ENCODE data around the gene NUF2. TPM values are rescaled to one million over a fixed set of nuclear protein-coding genes. Genes with fewer than 3 reads are reported as not detected.

Gene NUF2
- total and polyA plus RNA-seq, 4 donors = 0.80 to 31.6 (median 1.0) TPM; not detected in 1

DNA sequence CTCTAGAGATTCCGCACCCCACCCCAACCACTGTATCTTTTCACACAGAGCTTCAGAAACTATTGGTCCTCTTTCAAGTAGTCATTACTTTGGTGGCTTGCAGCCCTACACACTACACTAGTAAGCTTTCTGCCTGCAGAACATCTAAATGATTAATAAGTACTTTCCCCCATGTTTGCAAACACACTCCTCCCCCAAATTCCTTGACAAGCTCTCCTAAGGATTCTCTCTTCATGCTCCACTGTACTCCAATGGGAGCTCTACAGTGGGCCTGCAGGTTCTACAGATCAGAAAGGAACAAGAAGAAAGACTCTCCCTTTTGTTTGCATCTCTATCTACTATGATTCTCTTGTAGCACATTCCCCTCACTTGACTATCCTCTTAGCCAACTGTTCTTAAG lies 16.3 kb upstream of the NUF2 start:
- Histone ChIP-seq H3K9me3 (ENCODE audit: control insufficient read depth in 4 of 4, low read length in 3 of 4) (no peaks in the 10 kb centered on the region), H3K36me3 (ENCODE audit: control insufficient read depth in 4 of 4, insufficient read depth in 3 of 4, low read depth in 1 of 4, low read length in 3 of 4) (no peaks in the 10 kb centered on the region), H3K27me3 (ENCODE audit: control insufficient read depth in 4 of 4, insufficient read depth in 4 of 4, low read length in 3 of 4) (no peaks in the 10 kb centered on the region), H3K4me1 (ENCODE audit: control insufficient read depth in 4 of 4, insufficient read depth in 4 of 4, low read length in 3 of 4) (no peaks in the 10 kb centered on the region), H3K4me3 (ENCODE audit: low read depth in 1 of 3, low read length in 3 of 3) (no peak overlapping the region), H3K9ac (ENCODE audit: low read depth in 1 of 2, low read length in 2 of 2) (no peak overlapping the region), H3K27ac (ENCODE audit: low read depth in 1 of 2, low read length in 2 of 2) (no peak overlapping the region)
- 100% methylated on average over 1 of the region's 1 CpG for WGBS
- no peak for DNase-seq (ENCODE audit: low spot score)
- TF ChIP-seq JUND (IDR thresholded peaks at IDR 0.05) = no peak
- no peak for TF ChIP-seq FOXA1 (IDR thresholded peaks at IDR 0.05)
- TF ChIP-seq TAF1 (conservative IDR thresholded peaks at IDR 0.05) = no peak
- no peak for TF ChIP-seq NR2F2 (IDR thresholded peaks at IDR 0.05)
- TF ChIP-seq, protein P1, sequence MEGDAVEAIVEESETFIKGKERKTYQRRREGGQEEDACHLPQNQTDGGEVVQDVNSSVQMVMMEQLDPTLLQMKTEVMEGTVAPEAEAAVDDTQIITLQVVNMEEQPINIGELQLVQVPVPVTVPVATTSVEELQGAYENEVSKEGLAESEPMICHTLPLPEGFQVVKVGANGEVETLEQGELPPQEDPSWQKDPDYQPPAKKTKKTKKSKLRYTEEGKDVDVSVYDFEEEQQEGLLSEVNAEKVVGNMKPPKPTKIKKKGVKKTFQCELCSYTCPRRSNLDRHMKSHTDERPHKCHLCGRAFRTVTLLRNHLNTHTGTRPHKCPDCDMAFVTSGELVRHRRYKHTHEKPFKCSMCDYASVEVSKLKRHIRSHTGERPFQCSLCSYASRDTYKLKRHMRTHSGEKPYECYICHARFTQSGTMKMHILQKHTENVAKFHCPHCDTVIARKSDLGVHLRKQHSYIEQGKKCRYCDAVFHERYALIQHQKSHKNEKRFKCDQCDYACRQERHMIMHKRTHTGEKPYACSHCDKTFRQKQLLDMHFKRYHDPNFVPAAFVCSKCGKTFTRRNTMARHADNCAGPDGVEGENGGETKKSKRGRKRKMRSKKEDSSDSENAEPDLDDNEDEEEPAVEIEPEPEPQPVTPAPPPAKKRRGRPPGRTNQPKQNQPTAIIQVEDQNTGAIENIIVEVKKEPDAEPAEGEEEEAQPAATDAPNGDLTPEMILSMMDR (IDR thresholded peaks at IDR 0.05; ENCODE audit: low read depth, low read length, missing input control) = no peak

DNA sequence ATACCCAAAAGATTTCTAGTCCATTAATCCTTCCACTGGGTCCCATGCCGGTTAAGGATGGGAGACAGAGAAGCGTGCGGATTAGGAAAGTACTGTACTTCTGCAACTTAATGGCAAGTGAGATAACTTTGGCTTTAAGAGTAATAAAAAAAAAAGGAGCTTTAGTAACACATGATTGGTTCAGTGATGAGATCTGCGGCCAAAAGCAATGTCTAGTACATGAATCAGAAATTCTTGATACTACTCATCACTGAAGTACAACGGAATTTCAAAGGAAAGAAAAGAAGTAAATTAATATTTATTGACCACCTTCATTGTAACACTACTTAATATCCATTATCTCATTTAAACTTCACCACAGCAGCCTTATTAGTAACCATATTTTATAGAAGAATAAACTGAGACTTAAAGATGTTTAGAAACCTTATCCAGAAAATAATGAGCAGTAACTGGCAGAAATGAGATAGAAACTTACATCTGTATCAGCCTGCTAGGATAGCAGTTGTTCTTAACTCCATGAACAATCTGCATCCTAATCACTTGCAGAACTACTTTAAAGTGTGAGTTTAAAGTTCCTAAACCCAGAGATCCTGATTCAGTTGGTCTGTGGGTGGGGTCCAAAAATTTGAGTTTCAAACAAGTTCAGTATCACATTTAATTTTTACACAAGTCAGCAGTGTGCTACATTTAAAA lies 14.1 kb upstream of the NUF2 start:
- H3K9me3 ChIP-seq (ENCODE audit: control insufficient read depth in 4 of 4, low read length in 3 of 4) = no peaks in the 10 kb centered on the region
- H3K36me3 ChIP-seq (ENCODE audit: control insufficient read depth in 4 of 4, insufficient read depth in 3 of 4, low read depth in 1 of 4, low read length in 3 of 4) = no peaks in the 10 kb centered on the region
- H3K27ac ChIP-seq (ENCODE audit: low read depth in 1 of 2, low read length in 2 of 2) = no peak overlapping the region
- H3K4me3 ChIP-seq (ENCODE audit: low read depth in 1 of 3, low read length in 3 of 3) = no peak overlapping the region
- H3K9ac ChIP-seq (ENCODE audit: low read depth in 1 of 2, low read length in 2 of 2) = no peak overlapping the region
- no peaks in the 10 kb centered on the region for H3K27me3 ChIP-seq (ENCODE audit: control insufficient read depth in 4 of 4, insufficient read depth in 4 of 4, low read length in 3 of 4)
- H3K4me1 ChIP-seq (ENCODE audit: control insufficient read depth in 4 of 4, insufficient read depth in 4 of 4, low read length in 3 of 4) = no peaks in the 10 kb centered on the region
- no peak for DNase-seq (ENCODE audit: low spot score)
- TF ChIP-seq, protein P2, sequence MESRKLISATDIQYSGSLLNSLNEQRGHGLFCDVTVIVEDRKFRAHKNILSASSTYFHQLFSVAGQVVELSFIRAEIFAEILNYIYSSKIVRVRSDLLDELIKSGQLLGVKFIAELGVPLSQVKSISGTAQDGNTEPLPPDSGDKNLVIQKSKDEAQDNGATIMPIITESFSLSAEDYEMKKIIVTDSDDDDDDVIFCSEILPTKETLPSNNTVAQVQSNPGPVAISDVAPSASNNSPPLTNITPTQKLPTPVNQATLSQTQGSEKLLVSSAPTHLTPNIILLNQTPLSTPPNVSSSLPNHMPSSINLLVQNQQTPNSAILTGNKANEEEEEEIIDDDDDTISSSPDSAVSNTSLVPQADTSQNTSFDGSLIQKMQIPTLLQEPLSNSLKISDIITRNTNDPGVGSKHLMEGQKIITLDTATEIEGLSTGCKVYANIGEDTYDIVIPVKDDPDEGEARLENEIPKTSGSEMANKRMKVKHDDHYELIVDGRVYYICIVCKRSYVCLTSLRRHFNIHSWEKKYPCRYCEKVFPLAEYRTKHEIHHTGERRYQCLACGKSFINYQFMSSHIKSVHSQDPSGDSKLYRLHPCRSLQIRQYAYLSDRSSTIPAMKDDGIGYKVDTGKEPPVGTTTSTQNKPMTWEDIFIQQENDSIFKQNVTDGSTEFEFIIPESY (IDR thresholded peaks at IDR 0.05) = no peak
- no peak for TF ChIP-seq YY1 (IDR thresholded peaks at IDR 0.05)
- TF ChIP-seq HNF4G (IDR thresholded peaks at IDR 0.05) = no peak
- TF ChIP-seq RAD21 (IDR thresholded peaks at IDR 0.05) = no peak
- no peak for TF ChIP-seq HNF4A (conservative IDR thresholded peaks at IDR 0.05)
- TF ChIP-seq JUND (IDR thresholded peaks at IDR 0.05) = no peak
- TF ChIP-seq, protein P1 (IDR thresholded peaks at IDR 0.05; ENCODE audit: low read depth, low read length, missing input control) = no peak
- TF ChIP-seq, protein P3, sequence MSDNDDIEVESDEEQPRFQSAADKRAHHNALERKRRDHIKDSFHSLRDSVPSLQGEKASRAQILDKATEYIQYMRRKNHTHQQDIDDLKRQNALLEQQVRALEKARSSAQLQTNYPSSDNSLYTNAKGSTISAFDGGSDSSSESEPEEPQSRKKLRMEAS (IDR thresholded peaks at IDR 0.05) = no peak
- TF ChIP-seq TAF1 (conservative IDR thresholded peaks at IDR 0.05) = no peak
- WGBS = 96% methylated on average over 5 of the region's 5 CpGs
